Brain pericyte (primary cell): Measurements from ENCODE around the gene PRKAB2.
"Not testable (repeated sequence)": the region's sequence is repeated elsewhere in the genome, so short reads cannot be mapped to it uniquely, and the experiment has no call there.

Experiments used
- DNase-seq: peaks from one replicate; pipeline ENCODE4 v3.0.0-alpha.2; 2012; ENCODE audit warnings: low read depth, low spot score

The PRKAB2 gene

DNA sequence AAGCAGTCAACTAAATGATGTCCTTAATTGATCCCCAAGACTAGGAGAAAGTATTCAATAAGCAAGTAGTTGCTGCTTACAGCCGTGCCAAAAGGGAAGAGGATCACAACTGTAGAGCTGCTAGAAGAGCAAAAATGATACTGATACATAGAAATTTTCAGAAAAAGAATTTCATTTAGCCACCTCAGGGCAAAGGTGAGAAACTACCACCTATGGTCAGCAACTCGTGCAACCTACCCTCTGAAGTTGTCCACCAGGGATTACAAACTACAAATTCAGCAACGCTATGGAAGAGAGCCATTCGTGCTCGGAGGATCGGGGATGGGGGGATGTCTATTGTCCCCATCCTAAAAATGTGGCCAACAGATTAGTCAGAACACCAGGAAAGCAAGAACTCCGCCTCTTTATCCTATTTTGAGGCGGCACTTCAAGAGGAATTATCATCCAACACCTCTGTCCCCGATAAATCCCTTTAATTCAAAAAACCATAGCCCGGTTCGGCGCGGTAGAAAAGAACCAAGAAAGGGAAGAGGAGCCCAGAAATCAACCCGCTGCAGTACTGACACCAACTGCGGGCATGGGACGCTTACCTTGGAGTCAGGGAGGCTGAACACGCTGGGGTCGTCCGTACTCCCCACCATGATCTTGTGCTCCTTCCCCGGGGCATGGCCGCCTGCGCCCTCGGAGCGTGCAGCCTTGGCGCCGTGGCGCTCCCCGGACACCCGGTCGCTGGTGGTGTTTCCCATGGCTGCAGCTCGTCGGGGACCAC is 687 bp downstream of the PRKAB2 start:
- no peak for DNase-seq

DNA sequence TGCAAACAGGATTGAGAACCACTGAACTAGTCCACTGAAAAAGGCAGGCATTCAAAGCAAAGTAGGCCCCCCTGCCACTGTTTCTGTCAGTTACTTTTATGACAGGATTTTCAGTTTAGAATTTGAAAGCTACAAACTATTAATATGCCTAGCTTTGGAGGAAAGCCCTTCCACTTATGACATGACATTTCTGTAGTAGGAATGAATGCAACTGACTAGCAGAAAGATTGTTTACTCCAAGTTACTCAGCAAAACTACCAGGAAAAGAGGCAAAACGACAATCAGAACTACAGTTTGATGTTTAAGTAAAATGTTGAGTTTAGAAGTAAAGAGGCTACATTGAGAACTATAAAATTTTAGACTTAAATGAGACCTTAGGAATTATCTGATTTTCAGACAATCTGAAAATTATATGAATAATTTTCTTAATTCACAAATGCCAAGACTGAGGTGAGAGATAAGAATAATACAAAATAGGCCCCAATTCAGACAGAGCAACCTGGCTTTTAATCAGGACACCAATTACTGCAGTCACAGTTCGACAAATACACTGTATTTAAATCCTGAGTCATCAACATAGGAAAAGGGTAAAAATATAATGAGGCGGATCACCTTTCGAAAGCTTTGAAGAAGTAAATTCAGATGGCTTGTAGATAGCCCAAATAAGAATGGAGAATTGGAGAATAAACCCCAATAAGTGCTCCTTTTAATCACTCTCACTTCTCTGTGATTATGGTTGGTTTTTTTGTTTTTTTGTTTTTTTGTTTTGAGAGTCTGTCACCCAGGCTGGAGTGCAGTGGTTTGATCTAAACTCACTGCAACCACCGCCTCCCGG is 2.2 kb downstream of the PRKAB2 start:
- DNase-seq: no peak

DNA sequence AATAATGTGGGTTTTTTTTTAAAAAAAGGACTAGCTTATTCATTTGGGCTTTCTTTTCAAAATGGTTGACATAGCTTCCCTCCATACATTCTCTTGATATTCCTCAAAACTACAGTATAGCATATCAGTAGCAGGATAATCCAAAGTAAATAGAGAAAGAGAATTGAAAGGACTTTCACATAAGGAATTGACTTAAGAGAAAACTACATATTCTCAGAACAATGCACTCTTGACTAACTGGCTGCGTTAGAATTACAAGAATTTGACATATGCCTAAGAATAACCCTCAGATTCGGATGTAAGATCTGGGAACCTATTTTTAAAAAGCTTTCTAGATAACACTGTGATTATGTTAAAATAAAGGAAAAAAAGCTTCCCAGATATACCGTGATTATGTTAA is 3.1 kb downstream of the PRKAB2 start:
- no peak for DNase-seq

DNA sequence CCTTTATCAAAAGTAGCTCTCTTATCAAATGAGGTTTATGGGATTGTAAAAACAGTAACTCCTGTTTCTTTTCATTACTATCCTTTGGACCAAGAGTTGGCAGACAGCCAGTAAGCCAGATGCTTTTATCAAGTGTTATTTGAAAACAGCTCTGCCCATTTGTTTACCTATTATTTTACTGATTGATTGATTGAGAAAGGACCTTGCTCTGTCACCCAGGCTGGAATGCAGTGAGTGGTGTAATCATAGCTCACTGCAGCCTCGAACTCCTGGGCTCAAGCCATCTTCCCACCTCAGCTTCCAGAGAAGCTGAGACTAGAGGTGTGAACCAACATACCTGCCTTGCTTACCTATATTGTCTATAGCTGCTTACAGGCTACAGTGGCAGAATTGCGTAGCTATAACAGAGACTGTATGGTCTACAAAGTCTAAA is 3.6 kb downstream of the PRKAB2 start:
- no peak for DNase-seq

DNA sequence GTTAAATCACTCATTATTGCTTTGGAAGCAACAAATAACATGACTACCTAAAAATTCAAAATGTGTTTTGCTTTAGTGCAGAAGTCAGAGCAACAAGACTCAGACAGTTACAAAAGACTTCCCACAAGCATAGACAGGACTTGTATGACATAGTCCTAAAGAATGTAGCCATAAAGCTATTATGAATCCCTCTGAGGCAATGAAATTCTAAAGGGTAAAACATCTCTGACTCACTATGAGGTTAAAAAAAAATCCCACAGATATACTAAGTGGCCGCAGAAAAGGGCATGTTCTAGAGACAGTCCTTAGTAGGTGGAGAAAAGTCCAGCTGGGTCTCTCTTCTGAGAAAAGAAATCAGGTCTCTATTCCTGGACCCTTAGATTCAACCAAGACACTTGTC is 4.9 kb downstream of the PRKAB2 start:
- DNase-seq: peak; percentile 29

DNA sequence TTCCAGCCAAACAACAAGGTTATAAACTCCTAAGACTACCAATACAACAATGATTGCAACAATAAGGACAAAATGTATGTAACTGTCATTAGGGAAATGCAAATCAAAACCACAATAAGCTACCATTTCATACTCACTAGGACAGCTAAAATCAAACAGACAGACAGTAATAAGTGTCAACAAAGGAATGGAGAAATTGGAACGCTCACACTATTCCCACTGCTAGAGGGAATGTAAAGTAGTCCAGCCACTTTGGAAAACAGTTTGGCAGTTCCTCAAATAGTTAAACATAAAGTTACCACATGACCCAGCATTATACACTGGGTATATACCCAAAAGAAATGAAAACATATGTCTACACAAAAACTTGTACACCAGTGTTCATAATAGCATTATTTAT is 9.3 kb downstream of the PRKAB2 start:
- DNase-seq: no peak

DNA sequence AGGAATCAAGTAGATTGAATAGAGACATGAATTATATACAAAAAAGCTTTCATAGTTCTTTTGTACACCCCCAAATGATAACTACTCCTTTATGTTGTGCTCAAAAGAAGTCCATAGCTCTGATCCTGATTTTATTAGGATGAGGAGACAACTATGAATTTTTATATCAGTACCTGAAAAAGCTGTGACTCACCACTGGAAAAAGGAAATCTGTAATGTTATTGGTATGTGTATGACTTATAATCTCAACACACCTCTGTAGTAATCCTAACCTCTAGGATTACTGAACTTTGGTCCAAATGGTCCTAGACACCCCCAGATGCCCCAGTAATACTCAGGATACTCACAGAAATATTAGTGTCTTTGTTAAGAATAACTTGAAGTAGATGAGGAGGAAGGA is 10.2 kb downstream of the PRKAB2 start:
- no peak for DNase-seq

DNA sequence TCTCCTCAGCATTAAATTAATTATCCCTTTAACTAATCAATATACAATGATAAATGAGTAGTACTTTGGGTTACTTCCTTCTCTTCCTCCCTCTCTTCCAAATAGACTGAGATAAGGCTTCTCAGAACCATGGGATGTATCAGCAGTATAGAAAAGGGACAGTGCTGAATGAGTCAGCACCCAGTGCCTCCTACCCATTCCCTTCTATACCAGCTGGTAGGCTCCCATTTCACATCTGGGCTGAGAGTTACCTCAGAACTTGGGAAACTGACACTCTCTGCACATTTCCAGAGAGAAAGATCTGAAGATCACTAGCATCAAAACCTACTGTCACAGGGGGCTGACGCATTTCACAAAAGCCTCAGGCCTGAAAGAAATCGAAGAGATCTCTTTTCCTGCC is 15.2 kb downstream of the PRKAB2 start:
- DNase-seq: not testable (repeated sequence)

DNA sequence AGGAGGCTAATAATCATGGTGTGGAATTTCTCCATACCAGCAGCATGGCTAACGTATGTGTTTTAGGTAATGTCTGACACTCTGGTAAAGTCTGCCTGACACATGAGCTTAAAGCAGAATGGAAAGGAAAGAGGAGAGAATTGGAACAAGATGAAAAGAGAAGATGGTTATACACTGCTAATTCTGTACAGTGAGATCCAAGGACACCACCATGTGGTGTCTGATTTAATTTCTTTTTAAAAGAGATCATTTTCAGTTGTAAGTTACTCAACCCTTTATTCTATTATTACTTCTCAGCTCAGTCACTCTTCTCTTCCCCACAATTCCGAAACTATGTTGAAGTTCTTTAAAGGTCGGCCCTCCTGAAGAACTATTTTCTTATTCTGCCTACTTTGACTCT is 15.6 kb downstream of the PRKAB2 start:
- DNase-seq: no peak

DNA sequence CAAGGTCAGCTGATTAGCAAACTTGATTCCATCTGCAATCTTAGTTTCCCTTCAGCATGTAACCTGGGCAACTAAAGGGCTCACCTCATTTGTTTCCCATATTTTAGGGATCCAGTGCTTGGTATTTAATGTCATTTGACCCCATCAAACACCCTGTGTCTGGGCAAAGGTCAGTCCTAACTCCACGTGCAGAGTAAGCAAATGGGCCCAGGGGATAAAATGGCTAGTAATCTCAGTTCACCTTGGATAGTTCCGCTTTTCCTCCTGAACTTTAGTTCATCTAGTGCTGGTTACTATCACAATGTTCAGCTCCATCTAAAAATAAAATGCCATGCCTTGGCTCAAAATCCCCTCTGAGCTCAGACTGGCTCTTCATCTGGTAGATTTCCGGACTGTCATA is 19.5 kb downstream of the PRKAB2 start:
- no peak for DNase-seq

DNA sequence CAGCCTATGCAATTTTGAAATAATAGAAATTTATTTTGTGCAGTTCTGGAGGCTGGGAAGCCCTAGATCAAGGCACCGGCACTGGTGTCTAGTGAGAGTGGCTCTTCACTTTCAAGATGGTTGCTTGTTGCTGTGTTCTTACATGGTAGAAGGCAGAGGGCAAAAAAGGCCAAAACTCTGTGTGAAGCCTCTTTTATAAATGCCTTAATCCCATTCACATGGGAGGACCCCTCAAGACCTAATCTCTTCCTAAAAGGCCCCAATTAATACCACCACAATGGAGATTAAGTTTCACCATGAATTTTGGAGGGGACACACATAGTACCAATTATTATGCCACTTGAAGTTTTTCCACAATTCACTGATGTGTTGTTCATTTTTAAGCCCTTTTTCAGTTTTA is 21.0 kb downstream of the PRKAB2 start:
- no peak for DNase-seq

DNA sequence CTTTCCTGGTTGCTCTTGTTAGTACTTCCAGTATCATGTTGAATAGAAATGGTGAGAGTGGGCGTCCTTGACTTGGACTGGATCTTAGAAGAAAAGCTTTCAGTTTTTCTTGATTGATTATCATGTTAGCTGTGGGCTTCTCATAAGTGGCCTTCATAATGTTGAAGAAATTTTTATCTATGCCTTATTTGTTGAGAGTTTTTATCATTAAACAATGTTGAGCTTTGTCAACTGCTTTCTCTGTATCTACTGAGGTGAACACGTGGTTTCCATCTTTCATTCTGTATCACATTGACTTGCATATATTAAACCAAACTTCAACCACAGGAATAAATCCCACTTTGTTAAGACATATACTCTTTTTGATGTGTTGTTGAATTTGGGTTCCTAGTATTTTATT is 29.4 kb downstream of the PRKAB2 start:
- DNase-seq: no peak

DNA sequence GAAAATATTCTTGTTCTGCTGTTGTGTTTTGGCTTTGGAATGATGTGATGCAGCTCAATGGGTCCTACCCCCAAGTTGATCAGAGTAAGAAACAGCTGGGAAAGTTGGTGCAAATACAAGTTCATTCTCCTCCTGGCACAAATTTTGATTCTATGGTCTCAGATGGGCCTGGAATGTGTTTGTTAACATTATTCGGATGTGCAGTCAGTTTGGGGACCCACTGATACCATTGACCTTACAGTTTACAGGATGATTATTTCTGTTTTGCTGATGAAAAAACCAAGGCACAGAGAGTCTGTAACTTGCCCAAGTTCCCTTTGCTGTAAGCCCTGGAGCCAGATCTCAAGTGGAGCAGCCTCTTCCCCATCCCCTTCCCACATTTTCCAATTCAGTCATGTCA is 41.5 kb downstream of the PRKAB2 start:
- not testable (repeated sequence) for DNase-seq

DNA sequence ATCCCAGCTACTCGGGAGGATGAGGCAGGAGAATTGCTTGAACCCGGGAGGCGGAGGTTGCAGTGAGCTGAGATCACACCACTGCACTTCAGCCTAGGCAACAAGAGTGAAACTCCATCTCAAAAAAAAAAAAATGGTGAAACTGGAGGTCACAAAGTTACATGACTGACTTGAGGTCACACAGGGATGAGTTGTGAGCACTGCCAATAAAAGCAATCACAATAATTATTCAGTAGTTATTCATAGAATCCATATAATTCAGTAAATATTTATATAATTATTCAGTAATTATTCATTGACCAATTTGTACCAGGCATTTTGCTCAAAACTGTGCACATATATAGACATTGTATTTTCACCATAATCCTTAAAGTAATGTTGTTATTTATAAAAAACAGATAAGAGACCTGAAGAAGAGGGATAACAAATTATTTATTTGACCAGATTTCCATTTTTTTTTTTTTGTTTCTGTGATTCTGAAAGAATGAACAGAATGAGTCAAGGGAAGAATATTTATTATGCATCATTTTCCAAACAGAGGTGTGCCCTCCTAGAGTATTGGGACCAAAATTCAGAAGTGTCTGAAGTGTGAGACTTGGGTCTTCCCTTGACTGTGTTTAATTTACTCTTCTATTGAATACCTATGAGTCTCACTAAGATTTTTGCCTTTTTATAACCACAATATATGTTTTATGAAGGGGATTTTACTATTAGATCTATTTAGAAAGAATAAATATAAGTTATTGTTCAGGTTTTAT is 43.0 kb downstream of the PRKAB2 start:
- no peak for DNase-seq

DNA sequence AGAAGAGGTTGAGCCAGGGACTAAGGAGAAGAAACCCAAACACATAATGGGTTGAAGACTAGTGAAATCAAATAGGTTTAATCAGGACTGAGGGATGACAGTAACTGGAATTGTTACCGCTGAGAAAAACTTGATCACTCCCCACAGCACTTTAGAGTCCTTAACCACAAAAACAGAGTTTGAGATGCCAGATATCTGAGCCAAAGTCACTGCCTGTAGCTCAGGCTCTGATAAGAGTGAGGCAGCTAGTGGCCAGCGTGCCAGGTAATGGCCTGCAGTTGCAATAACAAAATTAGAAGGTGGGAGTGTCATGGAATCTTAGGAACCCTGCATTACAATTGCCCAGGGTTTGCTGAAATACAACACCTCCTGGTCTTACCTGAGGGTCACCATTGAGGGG is 48.0 kb downstream of the PRKAB2 start:
- no peak for DNase-seq

DNA sequence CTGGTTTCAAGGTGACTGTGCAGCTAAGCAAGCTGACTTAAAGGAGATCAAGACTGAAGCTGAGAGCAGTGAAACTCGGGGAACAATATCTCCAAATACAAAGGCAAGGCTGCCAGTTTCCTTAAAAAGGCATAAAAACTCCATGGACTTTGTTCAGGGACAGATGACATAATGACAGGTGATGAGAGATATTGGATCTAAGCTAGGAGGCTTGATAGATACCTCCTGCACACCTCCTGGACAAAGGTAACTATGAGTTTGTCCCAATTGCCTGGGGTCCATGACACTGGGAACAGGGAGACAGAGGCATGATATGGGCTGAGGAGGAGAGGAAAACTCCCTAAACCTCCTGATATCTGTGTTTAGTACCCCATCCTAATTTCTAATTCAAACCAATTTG is 55.2 kb downstream of the PRKAB2 start:
- no peak for DNase-seq

DNA sequence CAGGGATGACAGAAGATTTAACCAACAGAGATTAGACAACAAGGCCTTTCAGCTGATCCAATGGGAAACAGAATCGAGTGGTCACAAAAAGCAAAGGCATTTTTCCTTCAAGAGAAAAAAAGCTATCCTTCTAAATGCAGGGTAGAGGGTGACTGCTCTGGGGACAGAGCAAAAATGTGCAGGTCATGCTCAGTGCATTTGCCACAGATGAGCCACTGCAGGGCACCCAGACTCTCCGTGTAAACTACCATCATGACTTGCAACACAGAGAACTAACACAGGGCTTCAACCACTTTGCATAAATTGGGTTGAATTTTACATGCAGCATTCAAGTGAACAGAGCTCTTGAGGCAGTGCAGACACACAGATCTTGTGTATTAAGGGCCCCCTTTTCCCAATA is 56.8 kb downstream of the PRKAB2 start:
- DNase-seq: no peak

DNA sequence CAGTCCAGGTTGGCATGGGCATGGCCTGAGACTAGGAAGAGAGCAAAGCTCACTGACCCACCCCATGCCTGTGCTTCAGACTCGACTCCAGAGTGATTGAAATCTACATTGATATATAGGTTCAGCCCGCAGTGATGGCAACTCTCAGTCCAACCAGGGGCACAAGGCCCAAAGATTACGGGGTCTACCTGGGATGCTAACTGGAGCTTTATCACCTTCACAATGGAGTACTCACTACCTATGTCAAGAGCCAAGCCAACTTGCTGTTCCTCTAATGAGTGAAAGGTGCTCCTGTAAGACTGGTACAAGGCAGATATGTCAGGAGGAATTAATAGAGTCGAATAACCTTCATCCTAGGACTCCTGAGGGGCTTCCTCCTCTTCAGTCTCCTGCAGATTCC is 57.2 kb downstream of the PRKAB2 start:
- DNase-seq: not testable (repeated sequence)

DNA sequence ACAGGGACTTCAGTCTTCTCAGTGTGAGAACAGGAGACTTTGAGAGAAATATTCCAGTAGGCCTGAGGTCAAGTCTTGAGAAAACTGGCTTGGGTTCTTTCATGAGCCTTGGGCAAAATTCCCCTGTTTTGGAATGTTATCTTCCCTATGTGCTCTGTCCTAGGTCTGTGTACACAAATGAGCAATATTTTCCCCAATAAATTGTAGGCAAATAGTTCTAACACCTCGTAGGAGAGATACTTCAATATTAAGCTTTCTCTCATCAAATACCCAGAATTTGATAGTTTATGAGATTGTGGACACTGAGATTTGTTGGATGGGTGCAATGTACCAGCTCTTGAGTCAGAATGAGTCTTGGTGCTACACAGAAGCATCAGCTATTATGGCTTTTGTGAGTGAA is 57.9 kb downstream of the PRKAB2 start:
- DNase-seq: not testable (repeated sequence)

DNA sequence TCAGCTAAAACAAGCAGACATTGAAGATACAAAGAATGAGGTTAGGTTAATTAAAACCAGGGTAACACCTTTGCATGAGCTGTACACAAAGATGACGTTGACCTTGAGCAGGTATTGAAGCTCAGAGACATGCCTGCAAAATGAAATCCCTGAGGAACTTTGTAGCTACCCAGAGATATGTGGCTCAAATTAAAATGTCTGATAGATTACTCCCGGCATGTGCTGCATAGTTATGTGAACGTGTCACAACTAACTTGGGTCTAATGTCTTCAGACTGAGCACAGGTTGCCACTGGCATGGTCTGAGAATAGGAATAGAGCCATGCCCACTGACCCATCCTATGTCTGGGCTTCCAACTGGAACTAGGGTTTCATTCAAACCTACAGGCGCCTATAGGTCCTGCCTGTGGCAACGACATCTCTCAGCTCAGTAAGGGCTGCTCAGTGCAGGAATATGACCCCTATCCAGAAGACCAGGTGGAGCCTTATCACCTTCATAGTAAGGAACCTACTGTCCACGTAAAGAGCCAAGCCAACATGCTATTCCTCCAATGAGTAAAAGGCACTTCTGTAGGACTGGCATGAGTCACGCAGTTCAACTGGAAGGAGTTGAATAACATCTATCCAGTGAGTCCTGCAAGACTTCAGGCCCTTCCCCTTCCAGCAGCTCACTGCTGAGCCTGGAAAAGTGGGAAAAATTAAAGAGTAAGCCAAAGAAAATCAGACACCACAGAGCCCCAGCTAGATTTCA is 60.7 kb downstream of the PRKAB2 start:
- no peak for DNase-seq

DNA sequence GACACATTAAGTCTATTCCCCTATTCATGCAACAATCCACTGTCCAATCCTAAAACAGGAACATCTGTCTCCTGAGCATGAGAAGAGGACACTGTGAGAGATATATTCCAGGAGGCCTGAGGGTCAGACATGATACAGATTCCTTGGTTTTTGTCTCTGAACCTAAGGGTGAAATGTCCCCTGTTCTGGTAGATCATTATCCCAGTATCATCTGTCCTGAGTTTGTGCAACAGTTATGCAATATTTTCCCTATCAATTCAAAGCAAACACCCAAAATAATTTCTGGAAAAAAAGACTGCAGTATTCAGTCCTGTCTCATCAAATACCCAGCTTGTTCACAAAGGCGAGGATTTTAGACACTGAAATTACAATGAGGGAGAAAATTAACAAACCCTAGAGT is 61.4 kb downstream of the PRKAB2 start:
- no peak for DNase-seq

DNA sequence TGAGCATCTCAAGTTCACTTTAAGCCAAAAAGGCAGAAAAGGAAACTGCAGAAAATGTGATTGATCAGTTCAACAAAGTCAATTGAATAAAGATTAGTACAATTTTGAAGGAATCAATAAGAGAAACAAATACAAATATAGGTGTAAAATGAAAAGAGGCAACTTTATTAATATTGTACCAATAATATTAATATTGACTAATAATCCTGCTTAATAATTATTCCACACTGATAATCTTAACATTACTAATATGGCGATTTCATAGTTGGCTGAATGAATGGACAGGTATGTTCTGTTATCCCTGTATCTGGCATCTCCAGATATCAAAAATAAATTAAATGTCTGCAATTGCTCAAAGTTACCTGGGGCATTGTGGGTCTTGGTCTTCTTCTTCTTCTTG is 61.8 kb downstream of the PRKAB2 start:
- DNase-seq: no peak
